K562 (cell line): ENCODE results near the gene TOR1B. TPM values are rescaled to one million over a fixed set of nuclear protein-coding genes. Genes with fewer than 3 reads are reported as not detected.

Source experiments
- ATAC-seq: fragments of 200-7000 bp; cut with Tn5 transposase; 3 replicates; pipeline ENCODE4 v1.9.1; 2020; ENCODE audit warnings: moderate library complexity
- BruUV-seq: library from RNA; stranded (reverse); fragments of 400-500 nt; replicated peaks from 2 replicates; lab custom pipeline; 2021; lab: Mats Ljungman, UMichigan
- CTCF ChIA-PET: fragments of 300-600 bp; formaldehyde crosslinking; extraction: SDS; loops from one replicate; lab custom pipeline; 2021; ENCODE audit warnings: low intra/inter-chr PET ratio; lab: Yijun Ruan, JAX
- POLR2A ChIA-PET: fragments of 300-600, 350-650 bp; sonication (Branson Sonifier 250); formaldehyde crosslinking; extraction: SDS; loops from one replicate; lab custom pipeline; 2021; ENCODE audit warnings: antibody characterized with exemption, inconsistent platforms; lab: Yijun Ruan, JAX
- DNase-seq, 4 experiments: peaks; one replicate each; pipeline versions ENCODE4 v3.0.0 to v3.0.0-alpha.2; 2011 to 2018; ENCODE audit warnings: low spot score in 3 of 4, mixed read lengths in 3 of 4; ENCODE audit errors: extremely low read depth in 1 of 4
- FAIRE-seq: peaks from 2 replicates; lab custom pipeline; 2011; peaks lifted over from hg19 to GRCh38; lab: Jason Lieb, UNC
- H2AFZ ChIP-seq: 2 replicates; pipeline ENCODE4 v1.6.0; 2011; ENCODE audit warnings: low read depth, low read length, control low read depth, inconsistent platforms
- H3K27ac ChIP-seq: fragments of 200-600 bp; 3 replicates; pipeline ENCODE4 v1.8.0; 2011; ENCODE audit warnings: low read depth, mild to moderate bottlenecking, control low read depth, inconsistent platforms, low read length, moderate library complexity, mixed read lengths; ENCODE audit errors: extremely low read depth
- H3K27me3 ChIP-seq, 2 experiments: fragments of 300-600 bp in 1 of 2; 2 replicates in 1 of 2; 3 replicates in 1 of 2; pipeline versions ENCODE4 v1.6.0 to v1.8.0; 2011; ENCODE audit warnings: inconsistent platforms in 2 of 2, low read length in 2 of 2, mild to moderate bottlenecking in 1 of 2, mixed read lengths in 1 of 2, moderate library complexity in 1 of 2; ENCODE audit not compliant: control insufficient read depth in 2 of 2, insufficient read depth in 2 of 2
- H3K36me3 ChIP-seq: fragments of 300-600 bp; 3 replicates; pipeline ENCODE4 v1.8.0; 2011; ENCODE audit warnings: mild to moderate bottlenecking, low read length, inconsistent platforms; ENCODE audit not compliant: control insufficient read depth, insufficient read depth
- H3K4me1 ChIP-seq, 2 experiments: fragments of 200-600 bp in 1 of 2; replicated peaks in 1 of 2; 2 replicates in 1 of 2; 3 replicates in 1 of 2; pipeline versions ENCODE4 v1.5.1 to v1.8.0; 2011; ENCODE audit warnings: inconsistent platforms in 2 of 2, low read length in 2 of 2, mild to moderate bottlenecking in 1 of 2, mixed read lengths in 1 of 2, moderate library complexity in 1 of 2; ENCODE audit not compliant: control insufficient read depth in 2 of 2, insufficient read depth in 2 of 2
- H3K4me2 ChIP-seq: 2 replicates; pipeline ENCODE4 v1.6.1; 2011; ENCODE audit warnings: low read length, control low read depth, inconsistent platforms, mixed read lengths; ENCODE audit not compliant: insufficient read depth
- H3K4me3 ChIP-seq: fragments of 200-600 bp; sonication (generic), shearing (Covaris generic); 2 replicates; pipeline ENCODE4 v1.5.1; 2016; ENCODE audit warnings: control low read depth, inconsistent platforms
- H3K79me2 ChIP-seq: fragments of 200-600 bp; 3 replicates; pipeline ENCODE4 v1.8.0; 2011; ENCODE audit warnings: low read length, inconsistent platforms; ENCODE audit not compliant: control insufficient read depth, insufficient read depth
- H3K9ac ChIP-seq, 2 experiments: 2 replicates each; pipeline versions ENCODE4 v1.6.0 to v1.6.1; 2011; ENCODE audit warnings: low read depth in 2 of 2, low read length in 2 of 2, control low read depth in 1 of 2, inconsistent platforms in 1 of 2, mild to moderate bottlenecking in 1 of 2, mixed read lengths in 1 of 2; ENCODE audit not compliant: insufficient read depth in 1 of 2
- H3K9me1 ChIP-seq: one replicate; pipeline ENCODE4 v1.6.0; 2011; ENCODE audit warnings: inconsistent platforms, mild to moderate bottlenecking, low read length, moderate library complexity; ENCODE audit not compliant: control insufficient read depth, insufficient read depth
- H3K9me3 ChIP-seq: replicated peaks from 2 replicates; pipeline ENCODE4 v1.5.1; 2011; ENCODE audit warnings: low read depth, low read length, inconsistent platforms; ENCODE audit not compliant: control insufficient read depth, insufficient read depth
- H4K20me1 ChIP-seq: replicated peaks from 2 replicates; pipeline ENCODE4 v1.6.1; 2011; ENCODE audit warnings: low read length, inconsistent platforms, mixed read lengths; ENCODE audit not compliant: control insufficient read depth, insufficient read depth
- BCOR ChIP-seq: fragments of 450-650 bp; IDR thresholded peaks from 2 replicates; pipeline ENCODE4 v1.6.1; 2016
- CBX1 ChIP-seq: sonication (generic); IDR thresholded peaks from 2 replicates; pipeline ENCODE4 v1.6.1; 2016; ENCODE audit warnings: antibody characterized with exemption, low read depth, mild to moderate bottlenecking
- CHD4 ChIP-seq: fragments of 200-600 bp; sonication (generic); IDR thresholded peaks from 3 replicates; pipeline ENCODE4 v1.6.1; 2012; ENCODE audit warnings: low read depth, mild to moderate bottlenecking, mixed read lengths, low read length, inconsistent platforms; ENCODE audit not compliant: insufficient read depth, insufficient replicate concordance, poor library complexity, severe bottlenecking
- ESRRA ChIP-seq: fragments of 450-650 bp; IDR thresholded peaks from 2 replicates; pipeline ENCODE4 v1.6.1; 2014; ENCODE audit warnings: low read depth, mild to moderate bottlenecking, moderate library complexity, borderline replicate concordance
- HDAC2 ChIP-seq: fragments of 450-650 bp; IDR thresholded peaks from 2 replicates; pipeline ENCODE4 v1.6.1; 2016; ENCODE audit warnings: mild to moderate bottlenecking
- SMAD1 ChIP-seq: fragments of 150-350 bp; IDR thresholded peaks from 2 replicates; pipeline ENCODE4 v1.6.1; 2014; ENCODE audit warnings: low read length, low read depth; ENCODE audit not compliant: partially characterized antibody
- SUPT5H ChIP-seq: fragments of 450-650 bp; IDR thresholded peaks from 2 replicates; pipeline ENCODE4 v1.6.1; 2016
- ZKSCAN1 ChIP-seq: fragments of 150-350 bp; IDR thresholded peaks from 2 replicates; pipeline ENCODE4 v1.6.1; 2016; ENCODE audit warnings: low read depth, low read length
- ZKSCAN3 ChIP-seq: fragments of 250-450 bp; sonication (Bioruptor Pico); IDR thresholded peaks from 2 replicates; pipeline ENCODE4 v1.4.0; 2020
- WGBS: fragments of 100-300 bp; shearing (Covaris generic); methylation state at CpG from one replicate; pipeline ENCODE4 v1.1.6; 2016; ENCODE audit warnings: low coverage, mixed read lengths; ENCODE audit not compliant: insufficient coverage; ENCODE audit errors: missing lambda C conversion rate; 5-methylcytosine and 5-hydroxymethylcytosine counted together
- in situ Hi-C: fragments of 300-500 bp; cut with MboI; formaldehyde crosslinking; loops from 4 replicates; pipeline ENCODE4 v1.15.0; 2018; ENCODE audit warnings: inconsistent platforms, mixed read lengths
- intact Hi-C: fragments of 100-400 bp; cut with micrococcal nuclease; formaldehyde crosslinking; loops from 2 replicates; pipeline ENCODE4 v1.14.2; 2022
- polyA plus RNA-seq, 8 experiments: library from polyadenylated mRNA; depleted of rRNA in 4 of 8; stranded (reverse) in 5 of 8; unstranded in 3 of 8; fragments of >200 nt; fragmentation: Nextera tagmentation in 2 of 8; fragmentation: Illumina TruSeq in 1 of 8; extraction: Ambion mirVana in 2 of 8; extraction: Trizol in 1 of 8; gene quantifications; 2 replicates each; pipeline versions ENCODE4 v1.2.1 to v1.2.3, GENCODE V29; 2011 to 2014; ENCODE audit warnings: inconsistent platforms in 1 of 8, missing spikeins in 1 of 8
- total RNA-seq, 7 experiments: library from RNA; depleted of rRNA in 6 of 7; stranded (reverse); fragments of >200 nt in 6 of 7; fragmentation: Illumina TruSeq in 2 of 7; extraction: Trizol in 2 of 7; gene quantifications; 2 replicates each; pipeline versions ENCODE4 v1.2.1 to v1.2.3, GENCODE V29; 2011 to 2021; ENCODE audit warnings: low replicate concordance in 1 of 7
- TF ChIP-seq, protein P1 (sequence below): sonication (generic); formaldehyde crosslinking; IDR thresholded peaks from 2 replicates; pipeline ENCODE4 v1.8.0; 2022; ENCODE audit warnings: mild to moderate bottlenecking, missing genetic modification reagents, borderline replicate concordance
- TF ChIP-seq, protein P2 (sequence below): sonication (generic); formaldehyde crosslinking; IDR thresholded peaks from 2 replicates; pipeline ENCODE4 v1.8.0; 2022; ENCODE audit warnings: mild to moderate bottlenecking, low read depth, missing genetic modification reagents
- TF ChIP-seq, protein P3 (sequence below): sonication (generic); IDR thresholded peaks from 2 replicates; pipeline ENCODE4 v1.6.1; 2016

Gene TOR1B
- total and polyA plus RNA-seq, 9 of the 15 experiments (the other 6 are each of a cell fraction or from before 2014, with no cell fraction given): 4.2 to 36.5 (median 24.6) TPM

DNA sequence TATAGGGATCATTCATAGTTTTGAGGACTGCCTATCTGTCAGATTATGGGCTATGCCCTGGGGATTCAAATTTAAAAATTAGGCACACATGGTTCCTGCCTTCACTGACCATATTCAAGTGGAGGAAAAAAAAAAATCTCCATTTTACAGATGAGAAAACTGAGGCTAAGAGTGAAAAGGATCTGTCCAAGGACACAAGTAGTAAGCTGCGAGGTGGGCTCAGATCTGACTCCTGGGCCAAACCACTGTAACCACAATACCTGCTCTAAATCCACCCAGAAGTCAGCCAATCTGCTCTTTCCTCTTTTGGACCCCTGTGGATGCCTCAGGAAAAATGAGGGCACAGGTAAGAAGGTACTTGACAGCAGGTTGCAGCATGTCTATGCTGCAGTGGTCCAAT is 23.8 kb downstream of the TOR1B start (continued):
- TF ChIP-seq ZKSCAN3 (CRISPR knock-in tag) (no peak), CHD4 (peak; percentile 95), ESRRA (0 out of 2 replicates have a peak, but pooled peaks have one; percentile 23), HDAC2 (peak; percentile 93), BCOR (peak; percentile 98), CBX1 (0 out of 2 replicates have a peak, but pooled peaks have one; percentile 52)
- TF ChIP-seq, protein P1, sequence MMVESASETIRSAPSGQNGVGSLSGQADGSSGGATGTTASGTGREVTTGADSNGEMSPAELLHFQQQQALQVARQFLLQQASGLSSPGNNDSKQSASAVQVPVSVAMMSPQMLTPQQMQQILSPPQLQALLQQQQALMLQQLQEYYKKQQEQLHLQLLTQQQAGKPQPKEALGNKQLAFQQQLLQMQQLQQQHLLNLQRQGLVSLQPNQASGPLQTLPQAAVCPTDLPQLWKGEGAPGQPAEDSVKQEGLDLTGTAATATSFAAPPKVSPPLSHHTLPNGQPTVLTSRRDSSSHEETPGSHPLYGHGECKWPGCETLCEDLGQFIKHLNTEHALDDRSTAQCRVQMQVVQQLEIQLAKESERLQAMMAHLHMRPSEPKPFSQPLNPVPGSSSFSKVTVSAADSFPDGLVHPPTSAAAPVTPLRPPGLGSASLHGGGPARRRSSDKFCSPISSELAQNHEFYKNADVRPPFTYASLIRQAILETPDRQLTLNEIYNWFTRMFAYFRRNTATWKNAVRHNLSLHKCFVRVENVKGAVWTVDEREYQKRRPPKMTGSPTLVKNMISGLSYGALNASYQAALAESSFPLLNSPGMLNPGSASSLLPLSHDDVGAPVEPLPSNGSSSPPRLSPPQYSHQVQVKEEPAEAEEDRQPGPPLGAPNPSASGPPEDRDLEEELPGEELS (CRISPR knock-in tag): 0 out of 2 replicates have a peak, but pooled peaks have one; percentile 19
- TF ChIP-seq, protein P2, sequence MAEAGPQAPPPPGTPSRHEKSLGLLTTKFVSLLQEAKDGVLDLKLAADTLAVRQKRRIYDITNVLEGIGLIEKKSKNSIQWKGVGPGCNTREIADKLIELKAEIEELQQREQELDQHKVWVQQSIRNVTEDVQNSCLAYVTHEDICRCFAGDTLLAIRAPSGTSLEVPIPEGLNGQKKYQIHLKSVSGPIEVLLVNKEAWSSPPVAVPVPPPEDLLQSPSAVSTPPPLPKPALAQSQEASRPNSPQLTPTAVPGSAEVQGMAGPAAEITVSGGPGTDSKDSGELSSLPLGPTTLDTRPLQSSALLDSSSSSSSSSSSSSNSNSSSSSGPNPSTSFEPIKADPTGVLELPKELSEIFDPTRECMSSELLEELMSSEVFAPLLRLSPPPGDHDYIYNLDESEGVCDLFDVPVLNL (CRISPR knock-in tag): no peak

DNA sequence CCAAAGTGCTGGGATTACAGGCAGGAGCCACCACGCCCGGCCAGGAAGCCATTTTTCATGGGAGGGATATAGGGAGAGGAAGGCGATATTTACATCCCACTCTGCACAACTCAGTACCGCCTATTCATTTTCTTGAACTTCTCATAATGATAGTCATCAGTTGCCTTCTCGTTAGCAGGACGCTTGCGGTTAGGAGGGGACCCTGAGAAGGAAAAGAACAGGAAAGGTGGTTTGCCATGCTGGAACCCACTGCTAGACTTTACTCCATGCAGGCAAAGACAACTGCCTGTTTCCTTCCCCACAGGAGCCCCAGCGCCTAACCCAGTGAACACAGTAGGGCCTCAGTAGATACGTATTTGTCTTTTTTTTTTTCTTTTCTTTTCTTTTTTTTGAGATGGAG is 25.1 kb downstream of the TOR1B start:
- ATAC-seq: no peak
- H3K27ac ChIP-seq: no peak overlapping the region
- peaks cover 9% of the 10 kb centered on the region for H3K79me2 ChIP-seq
- no peaks in the 10 kb centered on the region for H4K20me1 ChIP-seq
- in situ Hi-C loops: no loop called here
- no peaks in the 10 kb centered on the region for H3K27me3 ChIP-seq
- no peak overlapping the region for H3K4me2 ChIP-seq
- ChIA-PET CTCF (no interaction called here), POLR2A (interaction anchor here (1.5 kb wide), 1 partner anchor 17 kb away, joined by 6 read pairs; no protein-coding TSS in a partner anchor)
- no peak for FAIRE-seq
- 72% methylated on average over 9 of the region's 9 CpGs for WGBS
- intact Hi-C loops: no loop called here
- peaks cover 66% of the 10 kb centered on the region for H3K36me3 ChIP-seq
- no peaks in the 10 kb centered on the region for H3K9me1 ChIP-seq
- peaks cover 3 to 8% of the 10 kb centered on the region in 2 experiments; a peak in 4 of 5 replicates for H3K4me1 ChIP-seq
- no peak overlapping the region for H2AFZ ChIP-seq
- H3K9me3 ChIP-seq: no peaks in the 10 kb centered on the region
- no peak for DNase-seq
- peak overlapping the region in 1 of 2 experiments; percentile 31; a peak in 1 of 4 replicates for H3K9ac ChIP-seq
- H3K4me3 ChIP-seq: no peak overlapping the region
- TF ChIP-seq, protein P3, sequence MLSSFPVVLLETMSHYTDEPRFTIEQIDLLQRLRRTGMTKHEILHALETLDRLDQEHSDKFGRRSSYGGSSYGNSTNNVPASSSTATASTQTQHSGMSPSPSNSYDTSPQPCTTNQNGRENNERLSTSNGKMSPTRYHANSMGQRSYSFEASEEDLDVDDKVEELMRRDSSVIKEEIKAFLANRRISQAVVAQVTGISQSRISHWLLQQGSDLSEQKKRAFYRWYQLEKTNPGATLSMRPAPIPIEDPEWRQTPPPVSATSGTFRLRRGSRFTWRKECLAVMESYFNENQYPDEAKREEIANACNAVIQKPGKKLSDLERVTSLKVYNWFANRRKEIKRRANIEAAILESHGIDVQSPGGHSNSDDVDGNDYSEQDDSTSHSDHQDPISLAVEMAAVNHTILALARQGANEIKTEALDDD: peak; percentile 19; the same call in 1 of the 2 replicates
- no peak for TF ChIP-seq SMAD1
- peak; percentile 45; the same call in 1 of the 2 replicates for TF ChIP-seq SUPT5H
- TF ChIP-seq ZKSCAN1: 0 out of 2 replicates have a peak, but pooled peaks have one; percentile 62
- no TSS peak for BruUV-seq
